Measurements from ENCODE around the gene SETX.

Gene SETX

GRCh38 chr9:132235894-132236661 is 118.7 kb downstream of the SETX start:
- ChIA-PET POLR2A (interaction anchor here (0.5 to 1.3 kb wide), 3 partner anchors 22 to 1583 kb away, joined by 3 to 14 read pairs (median 5); no protein-coding TSS in a partner anchor), CTCF (interaction anchor here (0.6 to 9.9 kb wide), 67 partner anchors 8 to 648 kb away, joined by 3 to 382 read pairs (median 4); partner anchors contain the start of genes MED27 and NTNG2)
- H3K9me3 ChIP-seq (ENCODE audit: control insufficient read depth, insufficient read depth, low read depth, low read length) = no peaks in the 10 kb centered on the region
- no peaks in the 10 kb centered on the region; the same call in 1 of the 2 replicates for H3K4me1 ChIP-seq (ENCODE audit: control insufficient read depth, insufficient read depth, low read length)
- H3K27ac ChIP-seq (ENCODE audit: extremely low read depth, low read depth, low read length) = no peak overlapping the region
- H3K36me3 ChIP-seq (ENCODE audit: control insufficient read depth in 2 of 2, insufficient read depth in 1 of 2, low read length in 2 of 2) = no peaks in the 10 kb centered on the region
- H3K4me3 ChIP-seq (ENCODE audit: low read depth, low read length) = no peak overlapping the region
- TF ChIP-seq CTCF (tag by site-specific recombination; IDR thresholded peaks at IDR 0.05) (peak; percentile 92), ZNF16 (tag by site-specific recombination; IDR thresholded peaks at IDR 0.05; ENCODE audit: low read depth) (no peak), ZBTB48 (tag by site-specific recombination; IDR thresholded peaks at IDR 0.05) (peak; percentile 81), KLF8 (tag by site-specific recombination; IDR thresholded peaks at IDR 0.05) (0 out of 2 replicates have a peak, but pooled peaks have one; percentile 16), KLF9 (tag by site-specific recombination; IDR thresholded peaks at IDR 0.05; ENCODE audit: low read depth) (no peak), KLF10 (tag by site-specific recombination; IDR thresholded peaks at IDR 0.05) (no peak), MYNN (tag by site-specific recombination; IDR thresholded peaks at IDR 0.05; ENCODE audit: borderline replicate concordance) (no peak), ZNF416 (tag by site-specific recombination; IDR thresholded peaks at IDR 0.05) (no peak), ZNF202 (tag by site-specific recombination; IDR thresholded peaks at IDR 0.05; ENCODE audit: borderline replicate concordance) (no peak), ELK4 (IDR thresholded peaks at IDR 0.05; ENCODE audit: borderline replicate concordance, low read depth, low read length) (no peak), ZNF239 (tag by site-specific recombination; IDR thresholded peaks at IDR 0.05) (no peak), ZNF280D (tag by site-specific recombination; IDR thresholded peaks at IDR 0.05) (no peak), IKZF3 (tag by site-specific recombination; IDR thresholded peaks at IDR 0.05) (no peak), ZNF549 (tag by site-specific recombination; IDR thresholded peaks at IDR 0.05) (no peak), ZSCAN5A (tag by site-specific recombination; IDR thresholded peaks at IDR 0.05) (no peak), GLI4 (tag by site-specific recombination; IDR thresholded peaks at IDR 0.05) (no peak), ZNF785 (tag by site-specific recombination; IDR thresholded peaks at IDR 0.05) (no peak), ZNF701 (tag by site-specific recombination; IDR thresholded peaks at IDR 0.05) (no peak), ZNF138 (tag by site-specific recombination; IDR thresholded peaks at IDR 0.05; ENCODE audit: borderline replicate concordance) (no peak), ZNF571 (tag by site-specific recombination; IDR thresholded peaks at IDR 0.05) (no peak), BCL11A (tag by site-specific recombination; IDR thresholded peaks at IDR 0.05; ENCODE audit: low read depth) (no peak), ZBTB6 (tag by site-specific recombination; IDR thresholded peaks at IDR 0.05) (0 out of 2 replicates have a peak, but pooled peaks have one; percentile 18), HIC1 (tag by site-specific recombination; IDR thresholded peaks at IDR 0.05) (no peak), ZNF302 (tag by site-specific recombination; IDR thresholded peaks at IDR 0.05; ENCODE audit: low read depth) (no peak), KLF1 (tag by site-specific recombination; IDR thresholded peaks at IDR 0.05) (no peak), ZNF501 (tag by site-specific recombination; IDR thresholded peaks at IDR 0.05) (no peak), HOXD13 (CRISPR knock-in tag; IDR thresholded peaks at IDR 0.05; ENCODE audit: borderline replicate concordance) (no peak)

Data from HEK293 (cell line).